ENCODE results near the gene WDFY2. TPM values are rescaled to one million over a fixed set of nuclear protein-coding genes. Genes with fewer than 3 reads are reported as not detected.

WDFY2 gene
- total and polyA plus RNA-seq, 8 donors, result 1.4 to 22.6 (median 10.4) TPM

DNA sequence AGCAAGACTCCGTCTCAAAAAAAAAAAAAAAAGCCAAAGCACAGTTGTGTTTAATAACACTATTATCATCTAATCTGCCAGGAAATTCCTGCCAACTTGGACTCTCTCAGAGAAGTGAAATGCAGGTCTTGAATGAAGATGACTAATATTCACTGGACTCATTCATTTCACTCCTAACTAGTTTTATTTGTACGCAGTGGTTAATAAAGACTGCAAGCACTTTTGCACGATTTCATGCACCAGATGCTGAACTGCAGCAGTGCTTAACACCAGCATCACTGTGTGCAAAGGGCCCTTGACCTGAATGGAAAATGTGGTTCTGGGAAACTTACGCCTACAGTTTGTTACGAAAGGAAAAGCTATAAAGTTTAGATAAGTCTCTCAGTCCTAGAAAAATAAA, 156.4 kb downstream of the WDFY2 start:
- Histone ChIP-seq H3K9me3 (no peaks in the 10 kb centered on the region), H3K36me3 (peaks cover 7 to 40% (median 24%) of the 10 kb centered on the region in 4 donors), H3K27ac (peak overlapping the region; percentile 32 to 75 (median 63)), H3K4me1 (peaks cover 0 to 10% (median 5%) of the 10 kb centered on the region in 4 donors), H3K27me3 (no peaks in the 10 kb centered on the region), H3K4me3 (no peak overlapping the region)
- 69 to 77% (median 71%) methylated on average over 5 of the region's 5 CpGs for WGBS, 5 donors
- no peak for DNase-seq
- intact Hi-C loops (cut with DNase I; ENCODE audit: low total_unique reads), result no loop called here
- TF ChIP-seq, protein P1, sequence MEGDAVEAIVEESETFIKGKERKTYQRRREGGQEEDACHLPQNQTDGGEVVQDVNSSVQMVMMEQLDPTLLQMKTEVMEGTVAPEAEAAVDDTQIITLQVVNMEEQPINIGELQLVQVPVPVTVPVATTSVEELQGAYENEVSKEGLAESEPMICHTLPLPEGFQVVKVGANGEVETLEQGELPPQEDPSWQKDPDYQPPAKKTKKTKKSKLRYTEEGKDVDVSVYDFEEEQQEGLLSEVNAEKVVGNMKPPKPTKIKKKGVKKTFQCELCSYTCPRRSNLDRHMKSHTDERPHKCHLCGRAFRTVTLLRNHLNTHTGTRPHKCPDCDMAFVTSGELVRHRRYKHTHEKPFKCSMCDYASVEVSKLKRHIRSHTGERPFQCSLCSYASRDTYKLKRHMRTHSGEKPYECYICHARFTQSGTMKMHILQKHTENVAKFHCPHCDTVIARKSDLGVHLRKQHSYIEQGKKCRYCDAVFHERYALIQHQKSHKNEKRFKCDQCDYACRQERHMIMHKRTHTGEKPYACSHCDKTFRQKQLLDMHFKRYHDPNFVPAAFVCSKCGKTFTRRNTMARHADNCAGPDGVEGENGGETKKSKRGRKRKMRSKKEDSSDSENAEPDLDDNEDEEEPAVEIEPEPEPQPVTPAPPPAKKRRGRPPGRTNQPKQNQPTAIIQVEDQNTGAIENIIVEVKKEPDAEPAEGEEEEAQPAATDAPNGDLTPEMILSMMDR (IDR thresholded peaks at IDR 0.05), result no peak
- no peak for TF ChIP-seq POLR2A (IDR thresholded peaks at IDR 0.05)
- TF ChIP-seq POLR2AphosphoS5 (IDR thresholded peaks at IDR 0.05), result no peak
- no peak for TF ChIP-seq EP300 (IDR thresholded peaks at IDR 0.05)

- H3K27ac ChIP-seq, result peak overlapping the region in 1 of 5 donors; percentile 73
- TF ChIP-seq POLR2A (IDR thresholded peaks at IDR 0.05), result no peak
- TF ChIP-seq, protein P1 (IDR thresholded peaks at IDR 0.05), result no peak
- no peak for TF ChIP-seq EP300 (IDR thresholded peaks at IDR 0.05)
- TF ChIP-seq POLR2AphosphoS5 (IDR thresholded peaks at IDR 0.05), result no peak
- no peaks in the 10 kb centered on the region for H3K9me3 ChIP-seq
- WGBS, 5 donors, result 88 to 96% (median 92%) methylated on average over 2 of the region's 2 CpGs
- no peak for DNase-seq
- no peak overlapping the region for H3K4me3 ChIP-seq
- intact Hi-C loops (cut with DNase I; ENCODE audit: low total_unique reads), result no loop called here
- H3K27me3 ChIP-seq, result no peaks in the 10 kb centered on the region
- H3K36me3 ChIP-seq, result peaks cover 7 to 40% (median 28%) of the 10 kb centered on the region in 4 donors
- peaks cover 0 to 10% (median 5%) of the 10 kb centered on the region in 4 donors for H3K4me1 ChIP-seq
Observed at GRCh38 chr13:51742031-51742430, 157.8 kb downstream of the WDFY2 start.

GRCh38 chr13:51742611-51743010, 158.3 kb downstream of the WDFY2 start:
- no peak overlapping the region for H3K27ac ChIP-seq
- no peak for DNase-seq
- peaks cover 0 to 10% (median 5%) of the 10 kb centered on the region in 4 donors for H3K4me1 ChIP-seq
- intact Hi-C loops (cut with DNase I; ENCODE audit: low total_unique reads), result no loop called here
- H3K9me3 ChIP-seq, result peaks cover 0 to 3% (median 3%) of the 10 kb centered on the region in 4 donors
- WGBS, 5 donors, result 93 to 98% (median 96%) methylated on average over 2 of the region's 2 CpGs
- no peak for TF ChIP-seq POLR2AphosphoS5 (IDR thresholded peaks at IDR 0.05)
- no peak overlapping the region for H3K4me3 ChIP-seq
- peaks cover 7 to 45% (median 32%) of the 10 kb centered on the region in 4 donors for H3K36me3 ChIP-seq
- no peaks in the 10 kb centered on the region for H3K27me3 ChIP-seq

- TF ChIP-seq, protein P1 (IDR thresholded peaks at IDR 0.05), result no peak
- TF ChIP-seq EP300 (IDR thresholded peaks at IDR 0.05), result no peak
- TF ChIP-seq POLR2AphosphoS5 (IDR thresholded peaks at IDR 0.05), result no peak
- TF ChIP-seq POLR2A (IDR thresholded peaks at IDR 0.05), result no peak
- DNase-seq, result no peak
- H3K4me1 ChIP-seq, result no peaks in the 10 kb centered on the region
- H3K36me3 ChIP-seq, result peaks cover 0 to 45% (median 32%) of the 10 kb centered on the region in 4 donors
- WGBS, 5 donors, result 85 to 96% (median 94%) methylated on average over 2 of the region's 2 CpGs
- H3K4me3 ChIP-seq, result no peak overlapping the region
- H3K27me3 ChIP-seq, result no peaks in the 10 kb centered on the region
- H3K9me3 ChIP-seq, result peaks cover 3 to 16% (median 12%) of the 10 kb centered on the region in 4 donors
- no peak overlapping the region for H3K27ac ChIP-seq
- intact Hi-C loops (cut with DNase I; ENCODE audit: low total_unique reads), result no loop called here
Observed at GRCh38 chr13:51745243-51745642, 161.0 kb downstream of the WDFY2 start.

GRCh38 chr13:51746802-51747201, 162.5 kb downstream of the WDFY2 start:
- H3K4me1 ChIP-seq, result no peaks in the 10 kb centered on the region
- no peak for DNase-seq
- peaks cover 3 to 16% (median 12%) of the 10 kb centered on the region in 4 donors for H3K9me3 ChIP-seq
- intact Hi-C loops (cut with DNase I; ENCODE audit: low total_unique reads), result no loop called here
- H3K27me3 ChIP-seq, result no peaks in the 10 kb centered on the region
- 80 to 90% (median 83%) methylated on average over 2 of the region's 2 CpGs for WGBS, 5 donors
- H3K4me3 ChIP-seq, result no peak overlapping the region
- no peak overlapping the region for H3K27ac ChIP-seq
- peaks cover 0 to 44% (median 30%) of the 10 kb centered on the region in 4 donors for H3K36me3 ChIP-seq
- TF ChIP-seq POLR2AphosphoS5 (IDR thresholded peaks at IDR 0.05) (peak in 1 of 3 donors; percentile 14), POLR2A (IDR thresholded peaks at IDR 0.05) (no peak)

All from stomach (tissue), 9 donors.